GM12878 (cell line): ENCODE results near the gene CRYGN.

Experiments
- EP300 ChIP-seq, 2 experiments: fragments of 150-350 bp in 1 of 2; IDR thresholded peaks; 2 replicates each; pipeline ENCODE4 v1.6.1; 2011 to 2012; ENCODE audit warnings: low read depth in 2 of 2, low read length in 2 of 2, borderline replicate concordance in 1 of 2, improper control_type of control experiment in 1 of 2, inconsistent platforms in 1 of 2; ENCODE audit not compliant: control insufficient read depth in 1 of 2
- JUND ChIP-seq: IDR thresholded peaks from 2 replicates; pipeline ENCODE4 v1.6.1; 2012; ENCODE audit warnings: low read depth, mild to moderate bottlenecking, low read length, improper control_type of control experiment, moderate library complexity
- SIN3A ChIP-seq: IDR thresholded peaks from 2 replicates; pipeline ENCODE4 v1.6.1; 2012; ENCODE audit warnings: low read depth, low read length, improper control_type of control experiment
- TAF1 ChIP-seq: IDR thresholded peaks from 2 replicates; pipeline ENCODE4 v1.6.1; 2011; ENCODE audit warnings: mild to moderate bottlenecking, low read depth, low read length, borderline replicate concordance
- TF ChIP-seq, protein P1 (sequence below): IDR thresholded peaks from 2 replicates; pipeline ENCODE4 v1.6.1; 2012; ENCODE audit warnings: low read depth, low read length, improper control_type of control experiment

DNA sequence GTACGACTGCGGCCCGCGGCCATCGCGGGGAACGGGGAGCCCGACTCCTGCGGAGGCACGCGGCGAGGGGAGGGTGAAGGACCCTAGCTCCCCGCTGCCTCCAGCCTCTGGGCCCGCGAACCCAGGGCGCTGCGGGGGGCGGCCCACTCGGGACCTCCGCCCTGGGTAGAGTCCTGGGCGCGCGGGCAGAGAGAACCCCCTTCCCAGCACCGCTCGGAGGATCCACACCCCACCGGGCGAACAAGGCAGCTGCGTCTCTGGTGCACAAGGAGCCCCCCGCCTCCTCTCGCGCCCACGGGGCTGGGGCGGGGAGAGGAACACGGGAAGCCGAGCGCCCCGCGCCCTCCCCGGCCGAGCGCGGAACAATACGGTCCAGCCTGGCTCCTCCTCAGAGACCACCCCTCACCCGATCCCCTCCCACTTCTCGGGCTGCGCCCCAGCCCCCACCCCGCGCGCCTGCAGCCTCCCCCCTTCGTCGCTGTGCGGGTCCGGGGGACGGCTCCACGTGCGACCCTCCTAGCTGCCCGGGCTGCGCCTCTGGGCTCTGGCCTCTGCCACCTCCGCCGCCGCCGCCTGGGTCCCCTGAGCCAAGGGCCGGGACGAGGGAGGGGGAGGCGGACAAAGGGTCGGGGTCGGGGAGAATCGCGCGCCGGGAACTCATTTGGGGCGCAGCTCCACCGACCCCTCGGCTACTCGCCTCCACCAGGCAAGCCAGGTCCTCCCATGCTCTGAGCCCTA lies 30.1 kb downstream of the CRYGN start, which contains the start of gene WDR86:
- TF ChIP-seq, protein P1, sequence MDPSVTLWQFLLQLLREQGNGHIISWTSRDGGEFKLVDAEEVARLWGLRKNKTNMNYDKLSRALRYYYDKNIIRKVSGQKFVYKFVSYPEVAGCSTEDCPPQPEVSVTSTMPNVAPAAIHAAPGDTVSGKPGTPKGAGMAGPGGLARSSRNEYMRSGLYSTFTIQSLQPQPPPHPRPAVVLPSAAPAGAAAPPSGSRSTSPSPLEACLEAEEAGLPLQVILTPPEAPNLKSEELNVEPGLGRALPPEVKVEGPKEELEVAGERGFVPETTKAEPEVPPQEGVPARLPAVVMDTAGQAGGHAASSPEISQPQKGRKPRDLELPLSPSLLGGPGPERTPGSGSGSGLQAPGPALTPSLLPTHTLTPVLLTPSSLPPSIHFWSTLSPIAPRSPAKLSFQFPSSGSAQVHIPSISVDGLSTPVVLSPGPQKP: no peak
- TF ChIP-seq TAF1 (no peak), EP300 (IDR thresholded peaks at IDR 0.05; ENCODE audit: borderline replicate concordance in 1 of 2, control insufficient read depth in 1 of 2, low read depth in 2 of 2, low read length in 2 of 2) (no peak), JUND (no peak), SIN3A (no peak)
